GM20431 (cell line): ENCODE results near the gene RGS16.

Experiments used
- in situ Hi-C: fragments of 300-500 bp; cut with MseI, MboI; formaldehyde crosslinking; loops from one replicate; pipeline ENCODE4 v1.15.0; 2020; ENCODE audit warnings: low sequenced_read_pairs; ENCODE audit not compliant: unreplicated experiment

RGS16 gene

GRCh38 chr1:182631053-182631677 is 27.0 kb upstream of the RGS16 start:
- in situ Hi-C loops, result no loop called here

GRCh38 chr1:182630586-182630985 is 26.4 kb upstream of the RGS16 start:
- in situ Hi-C loops, result no loop called here

DNA sequence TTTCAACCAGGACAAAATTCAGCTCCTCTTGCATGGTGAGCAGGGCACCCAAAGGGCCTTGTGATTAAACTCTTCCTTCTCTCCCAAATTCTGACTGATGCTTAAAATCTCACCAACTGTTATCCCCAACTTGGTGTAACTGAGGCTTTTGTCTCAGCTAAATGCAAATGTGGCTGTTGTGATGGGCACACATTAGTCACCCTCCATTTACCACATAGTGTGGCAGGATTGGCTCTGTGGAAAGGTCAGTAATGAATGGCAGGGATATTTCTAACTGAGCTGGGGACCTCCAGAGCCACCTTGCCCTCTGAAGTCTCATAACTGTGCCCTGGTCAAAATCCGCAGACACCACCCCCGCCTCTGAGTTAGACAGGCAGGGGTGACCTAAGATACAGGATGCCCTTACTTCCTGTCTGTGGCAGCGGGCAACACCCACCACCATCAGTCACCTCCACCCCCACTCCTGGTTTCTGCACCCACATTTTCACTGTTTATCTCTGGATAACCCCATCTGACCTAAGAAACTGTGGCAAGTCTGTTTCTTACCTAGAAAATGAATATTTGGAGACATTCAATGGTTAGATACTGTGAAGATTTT is 25.4 kb upstream of the RGS16 start:
- in situ Hi-C loops, result no loop called here

- in situ Hi-C loops, result no loop called here
Measured at GRCh38 chr1:182629080-182629479, 24.9 kb upstream of the RGS16 start.

- in situ Hi-C loops, result no loop called here
Measured at GRCh38 chr1:182628657-182629056, 24.5 kb upstream of the RGS16 start.

DNA sequence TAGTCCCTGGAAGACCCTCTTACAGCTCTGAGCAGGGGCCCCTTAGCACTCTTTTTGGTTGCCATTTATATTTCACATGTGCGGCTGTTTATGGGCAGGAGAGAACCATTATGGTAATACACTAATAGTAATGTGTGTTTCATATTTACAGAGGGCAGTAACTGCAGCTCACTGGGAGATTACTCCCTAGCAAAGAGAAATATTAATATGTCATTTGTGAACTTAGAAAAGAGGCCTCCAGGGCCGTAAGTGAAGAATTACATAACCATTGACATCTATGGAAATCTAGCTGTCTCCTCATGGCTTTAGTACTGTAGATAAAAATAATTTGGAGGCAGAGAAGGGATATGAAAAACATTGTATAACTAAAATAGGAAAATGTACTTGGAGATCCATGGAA is 23.4 kb upstream of the RGS16 start:
- in situ Hi-C loops, result no loop called here

DNA sequence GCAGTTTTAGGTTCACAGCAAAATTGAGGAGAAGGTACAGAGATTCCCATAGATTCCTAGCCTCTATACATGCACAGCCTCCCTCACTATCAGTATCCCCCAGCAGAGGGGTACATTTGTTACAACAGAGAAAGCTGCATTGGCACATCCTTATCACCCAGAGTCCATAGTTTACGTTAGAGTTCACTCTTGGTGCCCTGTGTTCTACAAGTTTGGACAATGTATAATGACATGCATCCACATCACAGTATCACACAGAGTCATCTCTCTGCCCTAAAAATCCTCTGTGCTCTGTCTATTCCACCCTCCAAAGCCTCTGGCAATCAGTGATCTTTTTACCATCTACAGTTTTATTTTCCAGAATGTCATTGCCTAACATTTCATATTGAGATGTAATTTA is 22.3 kb upstream of the RGS16 start:
- in situ Hi-C loops, result no loop called here

DNA sequence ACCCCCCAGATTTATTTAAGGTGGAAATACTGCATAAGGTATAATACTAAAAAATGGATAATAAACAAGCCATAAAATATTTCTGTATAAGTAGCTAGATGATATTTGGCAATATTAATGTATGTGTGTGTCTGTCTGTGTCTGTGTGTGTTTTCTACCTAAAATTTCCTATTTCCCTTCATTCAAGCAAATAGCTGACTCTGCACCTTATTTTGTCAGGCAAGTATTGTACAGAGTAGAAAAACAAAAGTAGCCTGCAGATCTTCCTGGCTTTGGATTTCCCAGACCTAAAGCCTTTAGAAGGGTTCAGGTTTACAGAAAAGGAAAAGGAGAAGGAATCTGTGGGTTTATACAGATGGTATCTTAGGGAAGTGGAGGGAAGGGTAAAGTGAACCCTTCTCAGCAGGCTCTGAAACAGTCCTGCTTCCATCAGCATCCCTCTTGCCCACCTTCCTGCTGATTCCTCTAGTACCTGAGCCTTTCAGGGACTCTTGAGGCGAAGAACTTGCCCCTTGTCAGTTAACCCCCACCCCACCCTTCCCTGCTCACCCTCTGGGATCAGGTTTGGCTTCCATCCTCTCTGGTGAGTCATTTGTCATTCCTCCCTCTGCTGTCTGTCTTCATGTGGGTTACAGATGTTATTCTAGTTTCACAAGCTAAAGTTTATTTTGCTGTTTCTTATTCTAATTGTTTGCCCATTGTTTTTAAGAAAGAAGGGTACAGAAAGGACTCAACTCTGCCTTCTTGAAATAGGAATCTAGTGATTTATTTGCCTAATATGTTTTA is 21.7 kb upstream of the RGS16 start:
- in situ Hi-C loops, result no loop called here

GRCh38 chr1:182625024-182625423 is 20.8 kb upstream of the RGS16 start:
- in situ Hi-C loops, result no loop called here

DNA sequence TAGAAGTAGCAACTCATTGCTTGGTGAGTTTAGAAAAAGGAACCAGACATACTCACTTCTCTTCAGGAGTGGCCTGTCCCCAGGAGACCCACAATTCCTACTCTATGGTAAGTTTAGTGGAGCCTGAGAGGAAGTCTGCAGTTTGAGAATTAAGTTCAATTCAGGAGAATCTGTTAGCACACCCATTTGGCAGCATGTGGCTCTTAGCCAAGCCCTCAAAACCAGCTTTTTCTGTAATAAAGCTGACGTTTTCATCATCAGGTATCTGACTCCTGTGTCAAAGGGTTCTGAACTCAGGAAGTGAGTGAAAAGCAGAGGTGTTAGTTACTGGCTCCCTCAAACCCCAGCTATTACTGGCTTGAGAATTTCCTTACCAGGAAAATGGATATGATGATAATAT is 20.4 kb upstream of the RGS16 start:
- in situ Hi-C loops, result no loop called here

- in situ Hi-C loops, result no loop called here
Measured at GRCh38 chr1:182622901-182623528, 18.8 kb upstream of the RGS16 start.

DNA sequence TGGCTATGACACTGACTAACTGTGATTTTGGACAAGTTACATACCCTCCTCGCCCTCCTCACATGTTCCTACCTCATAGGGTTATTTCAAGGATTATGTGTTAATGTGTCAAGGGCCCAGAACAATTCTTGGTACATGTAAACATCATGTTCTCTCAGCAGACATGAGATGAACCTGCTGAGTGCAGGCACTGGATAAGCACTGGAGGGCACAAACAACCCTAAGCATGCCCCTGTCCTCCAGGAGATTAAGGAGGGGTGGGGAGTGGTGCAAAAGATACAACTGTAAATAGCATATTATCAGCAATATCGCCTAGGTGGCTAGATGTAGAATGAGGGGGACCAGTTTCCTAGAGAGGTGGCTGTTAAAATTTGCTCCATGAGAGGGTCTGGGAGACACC is 17.7 kb upstream of the RGS16 start:
- in situ Hi-C loops, result no loop called here

DNA sequence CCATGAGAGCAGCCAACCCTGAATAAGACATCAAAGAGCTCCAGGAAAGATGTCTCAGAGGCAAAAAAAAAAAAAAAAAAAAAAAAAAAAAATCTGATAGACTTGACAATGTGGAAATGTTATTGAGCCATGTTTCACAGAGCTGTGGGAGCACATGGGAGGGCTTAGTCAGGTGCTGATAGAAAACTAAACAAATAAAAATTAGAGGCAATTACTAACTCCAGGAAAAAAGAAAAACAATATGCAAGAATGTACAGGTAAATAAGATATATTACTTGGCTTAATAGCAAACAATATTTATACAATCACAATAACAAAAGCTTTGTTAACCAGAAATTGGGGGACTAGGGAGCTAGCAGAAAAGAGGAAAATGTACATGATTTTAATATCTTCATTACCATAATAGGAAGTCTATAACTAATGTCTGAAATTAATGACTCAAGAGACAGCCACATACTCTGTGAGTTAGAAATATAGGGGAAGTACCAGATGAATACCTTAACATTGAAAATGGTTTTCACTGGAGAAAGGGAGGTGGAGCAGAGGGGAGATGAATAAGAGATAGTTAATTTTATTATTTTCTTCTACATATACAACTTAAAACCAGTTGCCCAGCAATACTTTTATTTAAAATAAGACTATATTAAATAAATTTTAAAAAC is 16.9 kb upstream of the RGS16 start:
- in situ Hi-C loops, result no loop called here

- in situ Hi-C loops, result no loop called here
Measured at GRCh38 chr1:182617734-182618351, 13.7 kb upstream of the RGS16 start.

GRCh38 chr1:182617014-182617429 is 12.8 kb upstream of the RGS16 start:
- in situ Hi-C loops, result no loop called here

- in situ Hi-C loops, result no loop called here
Measured at GRCh38 chr1:182616130-182617013, 12.2 kb upstream of the RGS16 start.

- in situ Hi-C loops, result no loop called here
Measured at GRCh38 chr1:182615468-182616129, 11.4 kb upstream of the RGS16 start.

DNA sequence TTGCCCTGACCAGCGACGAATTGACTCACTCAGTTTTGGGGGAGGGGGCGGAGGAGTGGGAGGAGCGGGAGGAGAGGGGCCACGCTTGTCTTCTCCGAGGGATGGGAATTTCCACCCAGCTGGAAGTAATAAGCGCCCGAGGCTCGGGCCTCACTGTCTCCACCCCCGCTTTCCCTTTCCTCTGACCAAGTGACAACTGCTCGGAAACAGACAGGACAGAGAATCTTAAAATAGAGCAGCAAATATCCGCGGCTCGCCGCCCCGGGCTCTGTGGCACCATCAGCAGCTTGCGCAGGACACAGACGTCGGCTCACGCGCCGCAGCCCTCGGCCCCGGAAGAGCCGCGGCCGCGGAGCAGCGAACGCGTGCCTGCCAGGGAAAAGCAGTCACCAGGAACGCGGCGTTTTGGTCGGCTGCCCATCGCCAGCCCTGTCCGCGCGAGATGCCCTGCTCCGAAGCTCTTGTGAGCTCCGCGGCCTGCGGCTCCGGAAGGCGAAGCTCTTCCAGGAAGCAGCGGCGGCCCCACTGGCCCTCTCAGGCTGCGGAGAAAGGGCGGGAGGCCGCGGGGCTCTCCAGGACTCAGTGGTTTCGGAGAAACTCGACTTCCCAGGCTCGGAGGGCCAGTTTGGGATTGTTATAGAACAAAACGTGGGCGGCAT is 10.7 kb upstream of the RGS16 start:
- in situ Hi-C loops, result no loop called here
